GM19043 (cell line): Measurements from ENCODE around the gene SF3B4.

Experiments
- ATAC-seq: cut with Tn5 transposase; IDR thresholded peaks from one replicate; pipeline ENCODE4 v1.9.1; 2021; ENCODE audit warnings: low read depth; ENCODE audit not compliant: unreplicated experiment

SF3B4 gene

DNA sequence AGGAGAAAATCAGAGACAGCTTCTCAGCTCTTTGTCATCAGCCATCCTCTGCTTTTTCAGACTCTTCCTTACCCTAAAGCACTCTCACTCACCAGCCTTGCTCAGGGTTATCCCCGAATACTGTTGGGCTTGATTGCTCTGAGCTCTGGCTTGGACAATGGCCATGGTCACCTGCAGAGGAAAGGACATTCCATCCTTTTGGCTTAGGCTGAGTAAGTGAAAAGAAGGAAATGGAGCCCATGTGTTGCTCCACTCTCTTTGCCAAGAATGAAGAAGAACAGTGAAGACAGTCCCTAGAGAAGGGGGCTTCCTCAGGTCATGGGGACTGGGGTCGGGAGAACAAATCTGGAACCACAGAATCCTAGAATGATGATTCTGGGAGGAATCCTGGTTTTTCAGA lies 6.8 kb upstream of the SF3B4 start:
- ATAC-seq: no peak

DNA sequence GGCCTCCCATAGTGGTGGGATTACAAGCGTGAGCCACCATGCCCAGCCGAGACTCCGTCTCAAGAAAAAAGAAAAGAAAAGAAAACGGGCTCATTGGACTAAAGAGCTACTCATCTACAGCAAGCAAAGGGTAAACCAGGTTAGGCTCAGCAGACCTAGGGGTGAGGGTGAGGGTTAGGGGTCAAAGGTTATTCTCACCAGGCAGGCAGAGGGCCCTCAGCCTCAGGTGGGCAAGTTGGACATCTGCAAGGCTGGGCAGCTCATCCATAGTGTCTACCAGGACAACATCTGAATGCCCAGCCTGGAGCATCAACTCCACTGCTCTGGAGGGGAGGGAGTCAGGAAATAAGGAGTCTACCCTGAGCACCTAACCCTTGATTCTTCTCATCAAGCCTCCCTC lies 5.6 kb upstream of the SF3B4 start:
- no peak for ATAC-seq

DNA sequence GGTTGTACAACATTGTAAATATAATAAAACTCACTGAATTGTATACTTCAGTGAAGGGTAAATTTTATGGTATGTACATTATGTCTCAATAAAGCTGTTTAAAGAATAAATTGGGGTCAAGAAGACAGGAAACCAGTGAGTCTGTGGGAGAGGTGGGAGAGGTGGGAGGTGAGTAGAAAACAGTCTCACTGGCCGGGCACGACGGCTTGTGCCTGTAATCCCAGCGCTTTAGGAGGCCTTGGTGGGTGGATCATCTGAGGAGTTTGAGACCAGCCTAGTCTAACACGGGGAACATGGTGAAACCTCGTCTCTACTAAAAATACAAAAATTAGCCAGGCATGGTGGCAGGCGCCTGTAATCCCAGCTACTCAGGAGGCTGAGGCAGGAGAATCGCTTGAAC lies 4.9 kb upstream of the SF3B4 start:
- ATAC-seq: no peak

DNA sequence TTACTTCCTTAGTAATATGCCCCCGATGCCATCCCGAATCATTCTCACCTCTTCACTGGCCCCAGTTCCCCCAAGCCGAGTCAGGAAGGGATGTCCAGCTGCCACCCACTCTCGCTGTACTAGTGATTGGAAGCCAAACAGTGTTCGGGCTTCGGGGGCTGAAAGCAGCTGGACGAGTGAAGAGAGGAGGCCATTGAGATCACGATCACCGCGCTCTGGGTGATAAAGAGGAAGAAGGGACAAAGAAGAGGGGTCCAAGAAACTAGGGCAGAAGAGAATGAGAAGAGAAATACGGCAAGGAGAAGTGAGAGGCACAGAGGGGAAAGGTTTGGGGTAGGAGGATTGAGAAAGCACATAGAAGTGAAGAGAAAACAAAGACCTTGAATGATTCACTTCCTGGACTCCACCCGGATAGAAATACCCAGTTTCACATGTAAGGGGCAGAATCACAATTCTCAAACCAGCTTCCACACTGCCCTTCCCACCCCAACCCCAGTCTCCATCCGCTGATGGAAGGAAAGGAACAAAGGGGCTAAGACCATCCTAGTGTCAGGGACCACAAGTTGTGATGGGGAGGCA lies 3.7 kb upstream of the SF3B4 start:
- no peak for ATAC-seq

DNA sequence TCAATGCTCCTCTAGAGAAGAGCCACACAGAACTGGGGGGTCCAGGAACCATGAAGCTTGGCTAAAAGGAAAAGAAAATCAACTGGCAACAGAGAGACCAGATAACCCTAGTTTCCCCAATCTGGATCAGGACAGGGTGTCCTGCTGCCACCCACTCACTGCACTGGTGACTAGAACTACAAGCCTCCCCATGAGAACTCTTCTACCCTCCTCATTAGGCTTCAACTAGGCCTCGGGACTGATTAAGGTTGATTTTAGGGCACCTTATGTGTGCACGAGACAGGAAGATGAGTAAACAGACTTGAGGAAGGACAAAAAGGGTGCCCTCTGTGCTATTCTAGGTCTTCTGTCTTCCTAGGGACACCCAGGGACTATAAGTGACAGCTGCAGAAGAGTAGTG lies 2.3 kb upstream of the SF3B4 start:
- ATAC-seq: no peak

DNA sequence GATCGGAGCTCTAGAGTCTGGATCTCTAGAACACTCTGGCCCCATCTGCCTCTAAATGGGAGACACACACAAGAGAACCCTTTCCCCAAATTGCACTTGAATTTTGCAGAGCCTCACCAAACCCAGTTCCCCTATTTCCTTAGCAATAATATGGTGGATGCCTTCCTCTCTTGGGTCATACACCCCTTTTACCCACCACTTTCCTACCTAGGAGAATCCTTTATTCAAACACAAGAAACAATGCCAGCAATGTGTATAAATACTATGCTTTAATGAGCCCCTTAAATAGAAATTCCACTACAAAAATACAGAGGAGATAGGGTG lies 760 bp upstream of the SF3B4 start:
- no peak for ATAC-seq

DNA sequence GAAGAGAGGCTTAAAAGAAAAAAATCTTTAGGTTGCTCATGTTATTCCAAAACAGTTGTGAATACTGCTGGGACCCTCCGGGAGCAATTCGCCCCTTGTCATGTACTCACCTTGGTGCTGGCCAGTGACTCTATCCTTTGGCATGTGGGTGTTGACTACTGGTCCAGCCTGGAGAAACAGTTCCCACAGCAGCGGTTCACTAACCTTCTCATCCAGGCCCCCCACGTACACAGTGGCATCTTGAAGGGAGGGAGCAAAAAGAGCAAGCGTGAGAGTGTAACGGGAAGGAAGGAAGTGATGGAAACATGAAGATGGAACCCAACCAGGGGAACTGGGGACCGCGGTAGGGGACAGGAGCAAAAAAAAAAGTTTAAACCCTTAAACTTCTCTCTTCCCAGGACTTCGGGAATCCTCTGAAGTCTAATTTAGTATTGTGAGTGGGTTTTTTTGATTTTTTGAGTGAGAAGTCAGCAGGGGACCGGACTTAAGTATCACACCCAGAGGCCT lies 494 bp downstream of the SF3B4 start:
- no peak for ATAC-seq

DNA sequence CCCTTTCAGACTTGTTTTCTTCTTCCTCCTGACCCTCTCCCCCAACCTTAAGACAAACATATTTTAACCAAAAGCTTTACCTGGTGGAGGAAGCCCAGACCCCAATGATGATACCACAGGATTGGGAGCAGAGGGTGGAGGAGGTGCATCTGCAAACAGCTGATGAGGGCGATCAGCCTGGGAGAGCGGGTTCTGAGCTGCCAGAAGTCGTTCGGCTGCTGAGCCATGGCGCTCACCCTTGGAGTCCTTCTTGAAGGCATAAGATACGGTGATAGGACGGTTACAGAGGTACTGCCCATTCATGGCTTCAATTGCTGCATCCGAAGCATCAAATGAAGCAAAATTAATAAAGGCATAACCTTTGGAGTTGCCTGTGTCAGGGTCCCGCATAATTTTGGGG lies 1.3 kb downstream of the SF3B4 start:
- ATAC-seq: no peak

DNA sequence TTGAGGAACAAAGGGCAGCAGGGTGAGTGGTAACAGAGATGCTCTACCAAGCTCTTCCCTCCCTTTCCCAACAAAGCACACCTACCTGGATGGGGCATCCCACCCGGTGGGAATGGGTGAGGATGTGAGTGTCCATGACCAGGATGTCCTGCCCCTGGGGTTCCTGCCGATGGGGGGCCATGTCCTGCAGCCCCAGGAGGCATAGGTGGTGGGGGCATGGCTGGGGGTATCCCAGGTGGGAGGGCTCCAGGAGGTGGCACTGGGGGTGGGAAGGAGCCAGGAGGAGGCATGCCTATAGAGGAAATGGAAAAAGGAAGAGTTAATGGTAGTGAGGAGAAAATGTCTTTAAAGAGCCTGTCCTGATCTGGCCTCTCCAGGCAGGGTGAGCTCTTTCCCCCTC lies 1.9 kb downstream of the SF3B4 start:
- ATAC-seq: no peak

DNA sequence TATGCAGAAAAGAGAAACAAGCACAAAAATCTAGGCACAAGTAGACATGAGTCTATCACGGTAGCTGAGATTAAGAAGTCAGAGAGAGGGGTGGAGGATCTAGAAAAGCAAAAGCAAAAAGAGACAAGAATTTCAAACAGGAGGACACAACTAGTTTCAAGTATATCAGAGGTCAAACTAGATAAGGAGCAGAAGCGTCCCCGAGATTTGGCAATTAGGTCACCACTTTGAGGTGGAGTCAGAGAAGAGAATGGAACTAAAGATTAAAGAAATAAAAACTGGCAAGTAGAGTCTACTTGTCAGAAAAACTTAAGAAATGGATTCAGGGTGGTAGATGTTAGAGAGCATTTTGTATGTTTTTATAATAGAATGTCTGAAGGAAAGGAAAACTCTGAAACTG lies 2.3 kb downstream of the SF3B4 start:
- no peak for ATAC-seq

DNA sequence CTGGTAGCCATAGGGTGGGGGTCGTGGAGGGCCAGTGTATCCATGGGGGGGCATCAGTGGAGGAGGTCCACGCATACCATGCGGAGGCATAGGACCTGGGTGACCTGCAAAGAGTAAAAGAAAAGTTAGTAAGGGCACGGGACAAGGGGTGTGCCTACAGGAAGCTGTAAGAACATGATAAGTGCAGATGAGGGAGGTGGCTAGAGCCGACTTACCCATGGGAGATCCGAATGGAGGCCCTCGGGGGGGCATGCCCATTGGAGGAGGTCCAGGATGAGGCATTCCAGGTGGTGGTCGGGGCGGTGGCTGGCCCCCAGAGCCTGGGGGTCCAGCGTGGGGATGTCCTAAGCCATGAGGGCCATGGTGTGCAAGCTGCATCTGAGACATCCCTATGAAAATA lies 4.0 kb downstream of the SF3B4 start:
- no peak for ATAC-seq

DNA sequence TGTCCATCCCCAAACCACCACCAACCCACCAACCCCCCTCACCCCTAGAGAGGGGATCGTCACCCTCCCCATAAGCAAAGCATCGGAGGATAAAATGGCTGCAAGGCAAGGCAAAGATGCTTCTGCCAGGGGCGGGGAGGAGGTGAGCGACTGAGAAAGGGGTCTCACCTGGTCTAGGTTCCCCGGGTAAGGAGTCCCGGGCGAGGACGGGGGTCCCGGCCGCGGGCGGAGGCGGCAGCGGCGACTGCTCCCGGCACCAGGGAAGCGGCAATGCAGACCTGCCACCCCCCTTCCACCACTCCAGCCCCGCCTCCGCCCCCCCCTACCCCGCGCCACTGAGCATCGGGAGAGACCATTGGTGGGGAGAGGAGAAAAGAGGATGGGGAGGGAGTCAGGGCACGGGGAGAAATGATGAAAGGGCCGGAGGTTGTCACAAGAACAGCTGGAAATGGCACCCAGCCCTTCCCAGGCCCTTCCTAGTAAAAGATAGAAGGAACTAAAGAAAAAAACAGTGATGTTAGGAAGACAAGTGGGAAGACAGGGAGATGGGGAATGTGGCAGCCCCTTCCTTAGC lies 9.9 kb downstream of the SF3B4 start, which contains the start of gene SV2A:
Gene SV2A, minus strand, starts transcription at position 274 of the 574 bp plus-strand sequence. CDS start 4,004 bp downstream, outside the sequence.
- ATAC-seq: no peak

DNA sequence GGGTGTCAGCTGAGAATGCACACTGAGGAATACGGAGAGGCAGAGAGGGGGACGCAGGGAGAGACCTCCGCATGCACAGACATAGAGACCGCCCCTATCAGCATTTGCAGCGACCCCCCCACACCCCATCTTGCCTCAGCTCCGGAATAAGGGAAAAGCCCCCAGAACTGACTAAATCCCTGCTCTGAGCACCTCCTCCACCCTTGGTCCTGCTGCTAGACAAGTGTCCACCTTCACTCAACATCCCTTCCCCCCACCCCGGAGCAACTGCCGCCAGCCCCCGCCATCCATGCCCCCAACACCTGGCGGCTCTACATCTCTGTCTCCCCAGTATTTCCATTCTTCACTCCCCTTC lies 10.7 kb downstream of the SF3B4 start:
- no peak for ATAC-seq

DNA sequence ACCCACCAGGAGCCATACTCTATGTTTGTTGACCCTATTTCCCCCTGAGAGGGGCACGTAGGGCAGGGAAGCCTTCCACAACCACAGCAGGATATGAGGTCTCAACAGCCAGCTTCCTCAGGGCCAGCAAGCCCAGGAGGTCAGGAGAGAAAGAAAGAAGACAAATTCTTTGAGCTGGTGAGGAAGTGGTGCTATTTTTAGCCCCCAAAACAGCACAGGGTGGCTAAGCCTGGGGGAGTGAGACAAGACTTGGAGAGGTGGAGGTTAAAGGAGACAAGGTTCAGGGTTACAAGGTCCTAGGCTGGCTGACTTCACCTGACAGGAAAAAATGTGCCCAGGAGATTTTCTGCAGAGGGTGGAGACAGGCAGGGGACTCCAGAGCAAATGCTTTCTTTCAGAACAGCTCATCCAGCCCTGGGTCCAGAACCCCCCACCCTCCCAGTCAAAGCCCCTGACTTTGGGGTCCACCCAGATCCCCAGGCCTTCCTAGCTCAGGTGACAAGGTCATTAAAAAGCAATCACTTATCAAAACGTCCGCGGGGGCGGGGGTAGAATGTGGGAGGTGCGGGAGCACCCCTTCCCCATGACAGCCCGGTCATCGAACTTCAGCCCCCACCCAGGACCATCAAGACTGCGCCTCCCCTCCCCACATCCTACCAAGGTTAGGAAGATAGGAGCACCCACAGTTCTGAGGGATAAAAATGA lies 11.3 kb downstream of the SF3B4 start:
- ATAC-seq: no peak

DNA sequence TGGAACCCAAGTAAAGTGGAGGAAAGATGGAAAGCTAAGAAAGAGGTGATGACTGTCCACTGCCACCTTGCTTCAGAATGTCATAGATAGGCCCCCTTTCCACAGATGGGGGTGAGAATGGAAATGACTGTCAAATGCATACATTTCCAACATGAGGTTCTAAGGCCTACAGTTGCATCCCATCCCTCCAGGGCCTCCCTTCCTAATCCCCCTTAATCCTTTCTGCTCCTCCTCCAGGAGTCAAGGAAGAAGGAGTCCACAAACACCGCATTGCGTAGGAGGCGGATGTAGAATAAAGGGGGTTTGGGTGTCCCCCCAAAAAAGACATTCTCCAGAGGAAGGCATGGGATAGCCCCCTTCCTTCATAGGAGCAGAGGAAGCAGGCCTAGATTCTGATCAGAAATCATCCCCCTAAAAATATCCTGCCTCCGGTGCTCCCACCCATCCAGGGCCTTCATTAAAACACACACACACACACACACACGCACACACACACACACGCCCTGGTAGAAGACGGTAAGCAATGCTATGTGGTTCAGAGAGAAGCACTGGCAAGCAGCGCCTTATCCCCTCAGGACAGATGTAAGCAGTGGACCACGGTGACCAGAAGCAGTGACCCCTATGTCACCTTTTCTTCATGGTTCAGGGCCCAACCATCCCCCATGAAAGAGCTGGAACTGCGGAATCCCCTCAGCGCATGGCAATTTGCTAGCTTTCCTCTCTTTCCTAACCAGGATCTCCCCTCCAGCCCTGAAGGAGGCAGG lies 12.0 kb downstream of the SF3B4 start:
- no peak for ATAC-seq

DNA sequence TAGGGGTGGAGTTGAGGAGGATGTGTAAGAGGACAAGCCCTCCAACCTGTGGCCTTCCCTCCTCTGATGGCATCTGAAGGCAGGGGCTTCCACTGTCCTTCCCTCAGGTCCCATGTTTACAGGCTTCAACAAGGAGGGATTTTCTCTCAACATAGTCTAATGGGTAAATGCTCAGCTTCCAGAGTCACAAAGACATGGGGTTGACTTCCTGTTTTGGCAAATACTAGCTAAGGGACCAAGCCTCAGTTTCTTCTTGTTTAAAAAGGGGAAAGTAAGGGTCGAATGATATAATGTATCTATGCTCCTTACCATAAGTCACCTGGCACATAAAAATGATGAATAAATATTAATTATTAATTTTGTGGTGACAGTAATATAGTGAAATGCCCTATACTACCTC lies 13.1 kb downstream of the SF3B4 start:
- no peak for ATAC-seq

DNA sequence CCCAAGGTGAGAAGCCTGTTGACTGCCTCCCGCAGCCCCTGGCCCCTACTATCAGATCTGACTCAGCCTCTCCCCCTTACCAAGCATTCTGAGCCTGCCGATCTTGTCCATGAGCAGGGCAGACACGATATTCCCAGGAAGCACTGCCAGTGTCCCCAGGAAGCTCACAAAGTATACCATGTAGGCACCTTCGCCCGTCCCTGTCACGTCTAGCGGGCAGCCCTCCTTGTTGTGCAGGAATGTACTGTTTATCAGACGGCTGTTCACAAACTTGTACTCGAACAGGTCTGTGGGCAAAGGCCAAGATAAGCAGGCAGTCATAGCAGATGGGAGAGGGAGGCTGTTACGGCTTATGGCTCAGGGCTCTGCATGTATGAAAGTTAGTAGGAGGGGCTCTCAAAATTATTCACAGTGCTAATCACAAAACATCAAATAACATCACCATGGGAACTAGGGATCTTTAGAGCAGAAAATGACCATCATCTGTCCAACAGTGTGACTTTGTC lies 21.0 kb downstream of the SF3B4 start:
- ATAC-seq: no peak

DNA sequence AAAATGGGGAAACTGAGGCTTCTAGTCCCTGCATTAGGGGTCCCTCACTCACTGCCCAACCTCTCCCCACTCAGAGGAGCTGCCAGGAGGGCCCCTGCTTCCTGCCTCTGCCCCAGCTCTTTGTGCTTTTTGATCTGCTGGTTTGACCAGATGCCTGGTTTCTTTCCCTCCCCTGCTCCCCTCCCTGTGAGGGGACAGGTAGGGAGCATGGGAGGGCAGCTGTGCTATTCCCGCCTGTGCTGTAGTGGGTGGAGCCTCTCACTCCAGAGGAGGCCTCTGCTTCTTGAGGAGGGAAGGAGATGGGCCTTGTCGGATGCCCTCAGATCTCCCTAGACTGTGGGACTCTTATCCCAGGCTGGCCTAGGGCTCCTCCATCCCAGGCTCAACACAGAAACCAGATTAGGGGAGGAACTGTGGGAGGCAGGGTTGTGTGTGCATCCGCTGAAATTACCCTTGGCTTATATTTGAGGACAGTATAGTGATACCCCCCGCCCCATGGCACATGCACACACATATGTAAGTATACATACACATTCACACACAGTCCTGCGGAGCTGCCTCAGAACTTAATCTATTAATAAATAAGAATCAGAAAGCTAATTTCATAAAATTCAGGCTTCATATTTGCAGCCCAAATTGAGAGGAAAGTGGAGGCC lies 23.6 kb downstream of the SF3B4 start:
- ATAC-seq: no peak

DNA sequence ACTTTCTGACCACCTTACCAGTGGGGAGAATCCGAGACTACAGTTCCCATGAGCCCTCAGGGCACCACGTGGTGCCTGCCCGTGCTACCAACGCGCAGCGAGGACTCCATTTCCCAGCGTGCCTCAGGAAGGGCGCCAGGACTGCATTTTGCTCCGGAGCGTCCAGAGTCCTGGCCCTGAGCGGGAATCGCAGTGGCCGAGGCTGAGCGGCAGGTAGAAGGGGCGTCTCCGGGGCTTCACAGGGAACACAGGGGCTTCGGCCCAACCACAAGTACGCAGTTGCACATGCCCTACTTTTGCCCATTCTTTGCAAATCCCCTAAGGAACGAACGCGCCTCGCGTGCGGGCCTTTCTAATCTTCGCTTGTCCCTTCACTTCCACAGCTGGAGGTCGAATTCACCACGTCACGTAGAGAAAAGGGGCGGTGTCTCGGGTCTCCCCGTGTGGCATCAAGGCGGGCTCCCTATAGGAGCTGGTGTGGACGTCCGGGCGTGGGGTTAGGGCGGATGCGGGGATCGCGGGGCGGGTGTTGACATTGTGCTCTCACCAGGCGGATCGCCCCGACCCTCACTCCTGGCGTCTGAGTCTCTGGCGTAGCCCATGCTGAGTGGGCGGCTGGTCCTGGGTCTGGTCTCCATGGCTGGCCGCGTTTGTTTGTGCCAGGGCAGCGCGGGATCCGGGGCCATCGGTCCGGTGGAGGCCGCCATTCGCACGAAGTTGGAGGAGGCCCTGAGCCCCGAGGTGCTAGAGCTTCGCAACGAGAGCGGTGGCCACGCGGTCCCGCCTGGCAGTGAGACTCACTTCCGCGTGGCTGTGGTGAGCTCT lies 27.9 kb downstream of the SF3B4 start, which contains the start of gene BOLA1:
Gene BOLA1, plus strand, starts transcription at position 109 of the 825 bp plus-strand sequence. Its CDS starts 492 bp downstream, at position 601.
- ATAC-seq: peak; percentile 94

DNA sequence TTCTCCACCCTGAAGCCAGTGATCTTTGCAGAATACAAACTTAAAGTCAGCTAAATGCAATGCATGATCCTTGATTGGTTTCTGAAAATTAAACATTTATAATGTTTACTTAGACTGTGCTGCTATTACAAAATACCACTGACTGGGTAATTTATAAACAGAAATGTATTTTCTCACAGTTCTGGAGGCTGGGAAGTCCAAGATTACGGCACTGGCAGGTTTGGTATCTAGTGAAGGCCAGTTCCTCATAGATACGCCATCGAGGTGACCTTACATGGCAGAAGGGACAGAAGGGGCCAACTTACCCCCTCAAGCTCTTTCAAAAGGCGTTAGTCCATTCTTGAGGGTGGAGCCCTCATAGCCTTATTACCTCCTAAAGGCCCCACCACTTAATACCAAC lies 31.0 kb downstream of the SF3B4 start:
- ATAC-seq: no peak
